GM12873 (cell line): ENCODE results near the gene CFAP58.

Source experiments
- CTCF ChIP-seq: IDR thresholded peaks from 2 replicates; pipeline ENCODE4 v1.5.1; 2012; ENCODE audit warnings: low read depth, mild to moderate bottlenecking, moderate library complexity, low read length, control low read depth; ENCODE audit not compliant: insufficient read depth; ENCODE audit errors: missing control alignments

Gene CFAP58

DNA sequence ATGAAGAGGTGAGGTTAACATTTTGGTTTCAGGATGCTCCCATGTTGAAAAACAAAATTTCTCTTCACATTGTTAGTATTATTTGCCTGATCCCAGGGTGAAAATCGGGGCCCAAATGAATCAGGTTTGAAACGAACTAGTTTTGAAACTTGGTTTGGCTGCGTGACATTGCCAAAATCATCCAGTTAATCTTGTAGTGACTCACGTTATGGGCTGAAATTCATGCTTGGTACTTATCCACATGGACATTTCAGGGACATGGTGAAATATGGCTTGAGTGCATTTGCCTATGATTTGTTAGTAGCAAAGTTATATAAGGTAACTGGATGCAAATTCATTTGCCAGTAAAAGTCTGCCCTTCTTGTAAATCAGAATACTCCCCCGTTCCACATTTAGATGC, 97.3 kb downstream of the CFAP58 start:
- no peak for TF ChIP-seq CTCF

DNA sequence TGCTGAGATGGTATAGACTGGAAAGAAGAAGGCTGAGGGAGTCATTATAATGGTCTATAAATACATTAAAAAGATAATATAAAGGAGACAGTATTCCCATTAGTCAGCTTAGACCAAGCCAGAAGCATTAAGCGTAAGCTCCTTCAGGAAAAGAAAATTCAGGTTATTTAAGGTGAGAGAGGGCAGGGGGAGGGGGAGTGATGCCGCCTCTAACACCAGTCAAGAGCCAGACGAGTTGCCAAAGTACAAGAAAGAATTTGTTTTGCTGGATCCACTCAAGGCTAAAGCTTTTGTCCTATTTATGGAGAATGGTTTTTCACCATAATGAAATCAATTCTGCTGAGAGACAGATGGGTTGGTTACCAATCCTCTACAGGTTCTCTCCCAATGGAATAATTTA, 99.3 kb downstream of the CFAP58 start:
- TF ChIP-seq CTCF = no peak

- no peak for TF ChIP-seq CTCF
Observed at GRCh38 chr10:104456802-104457542, 103.3 kb downstream of the CFAP58 start.

GRCh38 chr10:104457543-104457828, 103.9 kb downstream of the CFAP58 start:
- TF ChIP-seq CTCF = no peak

DNA sequence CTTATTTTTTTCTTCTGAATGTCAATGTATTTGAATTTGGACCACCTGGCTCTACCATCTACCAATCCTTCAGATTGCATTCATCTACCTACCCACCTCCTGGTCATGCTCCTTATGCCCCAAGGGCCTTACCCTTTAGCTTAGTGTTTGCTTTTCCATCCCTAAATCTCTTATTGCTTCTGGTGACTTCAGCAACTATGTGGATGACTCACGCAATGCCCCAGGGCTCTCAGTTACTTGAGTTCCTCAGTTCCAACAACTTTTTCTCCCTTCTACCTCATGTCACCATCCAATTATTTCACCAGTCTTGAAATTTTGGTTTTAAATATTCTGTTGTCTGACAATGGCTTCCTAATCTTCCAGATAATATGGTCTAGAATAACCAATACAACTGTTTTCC, 118.9 kb downstream of the CFAP58 start:
- TF ChIP-seq CTCF = no peak

DNA sequence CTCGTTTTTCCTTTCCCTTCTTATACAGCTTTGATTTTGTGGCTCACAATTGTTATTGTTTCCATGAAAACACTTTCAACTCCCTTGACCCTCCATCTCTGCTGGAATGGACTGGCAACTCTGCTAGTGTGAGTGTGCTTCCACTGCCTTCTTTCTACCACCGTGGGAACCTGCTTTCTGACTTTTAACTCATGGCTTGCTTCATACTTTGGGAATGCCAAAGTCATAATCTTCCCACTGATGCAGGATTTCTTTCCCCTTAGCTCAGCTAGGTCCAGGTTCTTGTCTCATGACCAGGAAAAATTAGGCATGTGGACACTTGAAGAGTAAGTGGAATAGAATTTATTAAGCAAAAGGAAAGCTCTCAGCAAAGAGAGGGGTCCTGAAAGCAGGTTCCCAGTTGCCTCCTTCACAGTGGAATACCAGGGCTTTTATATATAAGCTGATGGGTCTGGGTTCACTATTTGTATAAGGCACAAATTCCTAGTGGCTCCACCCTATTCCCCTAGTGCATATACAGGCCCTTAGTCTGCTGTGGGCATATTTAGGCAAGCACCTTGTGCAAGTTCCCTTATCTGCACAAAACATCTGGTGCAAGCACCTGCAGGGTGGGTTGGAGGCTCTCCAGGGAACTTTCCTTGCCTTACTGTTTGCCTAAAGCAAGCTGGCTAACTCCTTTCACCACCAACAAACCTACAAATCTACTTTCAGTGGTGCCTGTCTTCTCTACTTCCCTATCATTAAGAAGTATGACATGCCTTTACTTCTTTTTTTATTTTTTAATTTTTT, 119.5 kb downstream of the CFAP58 start:
- no peak for TF ChIP-seq CTCF

GRCh38 chr10:104478380-104478779, 124.7 kb downstream of the CFAP58 start:
- TF ChIP-seq CTCF = no peak
